Body of pancreas (tissue), 4 donors: ENCODE results near the gene HIP1. TPM values are rescaled to one million over a fixed set of nuclear protein-coding genes. Genes with fewer than 3 reads are reported as not detected.

Experiments used
- ATAC-seq: fragments of 150-250 bp; one replicate; pipeline ENCODE4 v1.9.1; 2016
- DNase-seq, 4 donors: peaks; one replicate each; pipeline ENCODE4 v3.0.0-alpha.2; 2019
- H3K27ac ChIP-seq, 4 donors: fragments of 200-600 bp; sonication (generic); 1 replicate in 3 of 4; 2 replicates in 1 of 4; pipeline versions ENCODE4 v1.5.1 to v1.6.1; 2016 to 2019; ENCODE audit warnings: mild to moderate bottlenecking in 1 of 4, mixed read lengths in 1 of 4, moderate library complexity in 1 of 4
- H3K27me3 ChIP-seq, 2 donors: fragments of 200-600 bp; sonication (generic); one replicate each; pipeline ENCODE4 v1.6.0; 2016; ENCODE audit warnings: mild to moderate bottlenecking in 1 of 2
- H3K36me3 ChIP-seq, 2 donors: fragments of 200-600 bp; sonication (generic); replicated peaks in 1 of 2; 2 replicates each; pipeline ENCODE4 v1.5.1; 2016; ENCODE audit warnings: low read depth in 2 of 2; ENCODE audit not compliant: insufficient read depth in 1 of 2
- H3K4me1 ChIP-seq: fragments of 200-600 bp; sonication (generic); one replicate; pipeline ENCODE4 v1.6.0; 2016
- H3K4me3 ChIP-seq, 2 donors: fragments of 200-600 bp; sonication (generic); 1 replicate in 1 of 2; 2 replicates in 1 of 2; pipeline ENCODE4 v1.5.1; 2016 to 2019
- H3K9me3 ChIP-seq, 3 donors: fragments of 200-600 bp; sonication (generic); 1 replicate in 2 of 3; 2 replicates in 1 of 3; pipeline ENCODE4 v1.5.1; 2016
- POLR2A ChIP-seq, 3 donors: fragments of 450-650 bp; IDR thresholded peaks; one replicate each; pipeline ENCODE4 v1.6.1; 2016; ENCODE audit warnings: antibody characterized with exemption in 3 of 3, mild to moderate bottlenecking in 2 of 3
- WGBS, 2 donors: methylation state at CpG; one replicate each; pipeline ENCODE4 v1.1.5; 2017; 5-methylcytosine and 5-hydroxymethylcytosine counted together
- intact Hi-C: fragments of 100-400 bp; cut with DNase I; formaldehyde crosslinking; loops from one replicate; pipeline ENCODE4 v1.15.1; 2023
- total RNA-seq, 2 donors: library from RNA; depleted of rRNA; stranded (reverse); fragments of >200 nt; gene quantifications; one replicate each; pipeline ENCODE4 v1.1.0, GENCODE V29; 2016
- TF ChIP-seq, protein P1 (sequence below), 7 experiments: fragments of 450-650 bp in 4 of 7; fragments of 200-600 bp in 3 of 7; sonication (generic) in 3 of 7; IDR thresholded peaks; one replicate each; pipeline ENCODE4 v1.5.1; 2016 to 2019; ENCODE audit warnings: antibody characterized with exemption in 7 of 7

The HIP1 gene
- total RNA-seq, 2 donors from 2014 or later: 8.3 to 14.5 TPM

DNA sequence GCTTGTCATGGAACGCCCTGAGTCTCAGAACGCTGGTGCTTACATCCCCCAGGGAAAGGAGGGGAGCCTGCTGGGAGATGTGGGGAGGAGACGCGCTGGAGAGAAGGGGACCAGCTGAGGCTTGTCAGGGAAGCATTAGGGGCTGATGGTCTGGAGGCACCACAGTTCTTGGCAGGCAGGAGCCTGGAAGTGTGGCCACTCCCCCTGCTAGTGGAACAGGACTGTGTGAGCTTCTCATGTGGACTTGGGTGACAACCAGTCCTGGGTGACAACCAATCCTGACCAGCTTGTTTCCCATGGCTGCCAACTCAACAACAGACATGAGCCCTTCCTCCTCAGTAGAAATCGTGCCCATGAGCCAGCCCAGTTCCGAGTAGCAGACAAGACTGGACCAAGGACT lies 158.8 kb downstream of the HIP1 start:
- intact Hi-C loops: no loop called here
- Histone ChIP-seq H3K27ac (no peak overlapping the region), H3K4me3 (no peak overlapping the region), H3K27me3 (no peaks in the 10 kb centered on the region), H3K4me1 (no peaks in the 10 kb centered on the region), H3K36me3 (no peaks in the 10 kb centered on the region), H3K9me3 (no peaks in the 10 kb centered on the region)
- TF ChIP-seq, protein P1, sequence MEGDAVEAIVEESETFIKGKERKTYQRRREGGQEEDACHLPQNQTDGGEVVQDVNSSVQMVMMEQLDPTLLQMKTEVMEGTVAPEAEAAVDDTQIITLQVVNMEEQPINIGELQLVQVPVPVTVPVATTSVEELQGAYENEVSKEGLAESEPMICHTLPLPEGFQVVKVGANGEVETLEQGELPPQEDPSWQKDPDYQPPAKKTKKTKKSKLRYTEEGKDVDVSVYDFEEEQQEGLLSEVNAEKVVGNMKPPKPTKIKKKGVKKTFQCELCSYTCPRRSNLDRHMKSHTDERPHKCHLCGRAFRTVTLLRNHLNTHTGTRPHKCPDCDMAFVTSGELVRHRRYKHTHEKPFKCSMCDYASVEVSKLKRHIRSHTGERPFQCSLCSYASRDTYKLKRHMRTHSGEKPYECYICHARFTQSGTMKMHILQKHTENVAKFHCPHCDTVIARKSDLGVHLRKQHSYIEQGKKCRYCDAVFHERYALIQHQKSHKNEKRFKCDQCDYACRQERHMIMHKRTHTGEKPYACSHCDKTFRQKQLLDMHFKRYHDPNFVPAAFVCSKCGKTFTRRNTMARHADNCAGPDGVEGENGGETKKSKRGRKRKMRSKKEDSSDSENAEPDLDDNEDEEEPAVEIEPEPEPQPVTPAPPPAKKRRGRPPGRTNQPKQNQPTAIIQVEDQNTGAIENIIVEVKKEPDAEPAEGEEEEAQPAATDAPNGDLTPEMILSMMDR (IDR thresholded peaks at IDR 0.05): no peak
- no peak for TF ChIP-seq POLR2A (IDR thresholded peaks at IDR 0.05)
- 80 to 93% methylated on average over 4 to 6 of the region's 6 CpGs for WGBS, 2 donors
- no peak for DNase-seq
- no peak for ATAC-seq

DNA sequence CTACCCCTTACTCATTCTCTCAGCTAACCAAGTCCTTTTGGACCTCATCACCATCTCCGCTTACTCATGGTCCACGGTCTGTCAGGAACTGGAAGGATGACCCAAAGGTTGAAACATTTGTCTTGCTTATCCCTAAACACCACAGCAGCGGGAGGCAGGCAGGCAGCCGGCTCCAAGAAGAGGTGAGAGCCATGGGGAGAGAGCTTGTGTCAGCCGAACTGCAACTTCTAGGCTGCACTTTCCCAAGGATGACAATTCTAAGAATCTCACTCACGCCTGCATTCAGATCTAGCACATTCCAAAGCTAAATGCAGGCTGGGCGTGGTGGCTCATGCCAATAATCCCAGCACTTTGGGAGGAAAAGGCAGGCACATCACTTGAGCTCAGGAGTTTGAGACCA lies 160.7 kb downstream of the HIP1 start:
- intact Hi-C loops: no loop called here

DNA sequence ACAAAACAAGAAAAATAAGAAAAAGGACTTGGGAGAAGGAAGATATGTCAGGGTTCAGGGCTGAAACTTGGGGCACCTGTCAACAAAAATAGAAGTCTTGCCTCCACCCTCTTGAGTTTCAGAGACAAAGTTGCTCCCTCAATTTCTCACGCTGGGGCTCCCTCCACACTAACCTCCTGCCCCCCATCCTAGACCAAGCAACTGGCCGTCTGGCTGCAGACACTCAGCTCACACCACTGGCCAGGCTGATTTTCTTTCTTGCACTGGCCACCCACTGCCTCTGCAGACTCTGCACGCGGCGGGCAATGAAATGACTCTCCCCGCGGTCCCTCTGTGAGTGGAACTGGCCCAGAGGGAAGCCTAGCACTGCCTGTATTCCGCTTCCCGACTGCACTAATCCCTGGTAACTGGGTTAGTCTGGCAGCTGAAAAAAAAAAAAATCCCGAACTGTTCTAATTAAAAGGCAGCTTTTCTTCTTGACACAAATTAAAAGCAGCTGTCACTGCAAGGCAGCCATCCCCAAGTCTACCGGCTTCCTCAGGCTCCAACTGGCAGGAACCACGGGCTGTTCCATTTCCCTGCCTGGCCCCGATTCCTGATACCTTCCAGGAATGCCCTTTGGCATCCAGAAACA lies 163.1 kb downstream of the HIP1 start:
- DNase-seq (no peak), ATAC-seq (no peak)
- Histone ChIP-seq H3K9me3 (no peaks in the 10 kb centered on the region), H3K27me3 (no peaks in the 10 kb centered on the region), H3K4me3 (no peak overlapping the region), H3K36me3 (peaks cover 0 to 2% of the 10 kb centered on the region in 2 donors), H3K4me1 (no peaks in the 10 kb centered on the region), H3K27ac (no peak overlapping the region)
- WGBS, 2 donors: 86 to 89% methylated on average over 11 to 13 of the region's 13 CpGs
- TF ChIP-seq POLR2A (IDR thresholded peaks at IDR 0.05): no peak
- TF ChIP-seq, protein P1 (IDR thresholded peaks at IDR 0.05): no peak
- intact Hi-C loops: no loop called here

More for the DNA sequence above, 160.7 kb downstream of the HIP1 start:
- Histone ChIP-seq H3K4me1 (no peaks in the 10 kb centered on the region), H3K9me3 (no peaks in the 10 kb centered on the region), H3K27me3 (no peaks in the 10 kb centered on the region), H3K4me3 (no peak overlapping the region), H3K36me3 (peaks cover 0 to 2% of the 10 kb centered on the region in 2 donors), H3K27ac (no peak overlapping the region)
- no peak for TF ChIP-seq POLR2A (IDR thresholded peaks at IDR 0.05)
- TF ChIP-seq, protein P1 (IDR thresholded peaks at IDR 0.05): no peak
- ATAC-seq (no peak), DNase-seq (no peak)
- 93% methylated on average over 7 of the region's 7 CpGs for WGBS, 2 donors

DNA sequence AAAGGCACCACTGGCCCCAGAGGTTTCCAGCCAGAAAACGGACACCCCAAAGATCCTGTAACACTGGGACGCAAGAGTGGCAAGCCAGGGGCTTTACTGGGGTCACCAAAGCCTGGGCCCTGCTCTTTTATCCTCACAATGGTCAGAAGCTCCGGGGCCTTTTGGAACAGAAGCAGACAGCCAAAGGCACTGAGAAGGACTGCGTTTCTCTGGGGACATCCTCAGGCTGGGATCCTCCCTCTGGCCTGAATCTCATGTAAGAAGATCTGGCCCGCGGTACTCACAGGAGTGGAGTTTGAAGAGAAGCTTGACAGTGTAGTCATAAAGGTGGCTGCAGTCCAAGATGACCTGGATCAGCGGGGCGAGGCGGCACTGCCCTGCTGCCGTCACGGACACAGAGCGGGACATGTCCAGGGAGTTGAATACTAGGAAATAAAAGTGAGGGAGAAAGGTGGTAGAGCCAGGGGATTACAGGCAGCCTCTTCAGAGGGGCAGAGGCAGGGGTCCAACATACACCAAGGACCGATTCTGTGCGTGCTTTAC lies 165.2 kb downstream of the HIP1 start:
- H3K4me1 ChIP-seq: no peaks in the 10 kb centered on the region
- WGBS, 2 donors: 88 to 95% methylated on average over 10 to 14 of the region's 14 CpGs
- no peaks in the 10 kb centered on the region for H3K9me3 ChIP-seq
- peaks cover 0 to 2% of the 10 kb centered on the region in 2 donors for H3K36me3 ChIP-seq
- no peak for TF ChIP-seq POLR2A (IDR thresholded peaks at IDR 0.05)
- DNase-seq (no peak), ATAC-seq (no peak)
- no peak overlapping the region for H3K4me3 ChIP-seq
- H3K27ac ChIP-seq: no peak overlapping the region
- H3K27me3 ChIP-seq: no peaks in the 10 kb centered on the region
- intact Hi-C loops: no loop called here

DNA sequence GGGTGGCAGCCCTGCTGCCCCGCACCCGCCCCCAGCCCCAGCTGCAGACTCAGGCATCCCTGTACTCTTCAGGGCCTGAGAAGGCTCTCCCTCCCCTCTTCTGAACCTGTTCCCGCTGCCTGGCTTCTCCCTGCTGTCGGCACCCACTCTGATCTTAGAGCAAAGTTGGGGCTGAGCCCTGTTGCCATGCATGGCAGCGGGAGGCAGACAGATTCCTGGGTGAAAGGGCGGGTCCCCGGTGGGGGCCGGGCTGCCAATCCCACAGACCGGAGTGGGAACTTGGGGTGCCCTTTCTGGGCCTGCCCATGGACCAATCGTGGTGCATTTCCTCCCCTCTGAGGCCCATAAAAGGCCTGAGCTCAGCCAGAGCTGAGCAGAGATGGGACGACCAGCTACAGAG lies 165.9 kb downstream of the HIP1 start:
- DNase-seq (no peak), ATAC-seq (no peak)
- peaks cover 0 to 2% of the 10 kb centered on the region in 2 donors for H3K36me3 ChIP-seq
- no peaks in the 10 kb centered on the region for H3K4me1 ChIP-seq
- H3K4me3 ChIP-seq: no peak overlapping the region
- H3K27me3 ChIP-seq: no peaks in the 10 kb centered on the region
- H3K9me3 ChIP-seq: no peaks in the 10 kb centered on the region
- no peak overlapping the region for H3K27ac ChIP-seq
- intact Hi-C loops: no loop called here
- TF ChIP-seq POLR2A (IDR thresholded peaks at IDR 0.05): no peak
- TF ChIP-seq, protein P1 (IDR thresholded peaks at IDR 0.05): no peak
- 89% methylated on average over 11 of the region's 11 CpGs; no CpG with 5 or more reads in 1 of the 2 donors for WGBS, 2 donors
